Trophoblast cell (in vitro differentiated cells and primary cell): ENCODE data around the gene PARVB.

ENCODE experiments used
- DNase-seq, 2 donors: peaks; one replicate each; pipeline ENCODE4 v3.0.0-alpha.2; 2016
- H2AFZ ChIP-seq: 2 replicates; pipeline ENCODE4 v1.6.1; 2013; ENCODE audit warnings: low read length, moderate library complexity, mild to moderate bottlenecking; ENCODE audit not compliant: insufficient read depth, poor library complexity
- H2AK5ac ChIP-seq: 2 replicates; pipeline ENCODE4 v1.6.1; 2013; ENCODE audit warnings: mild to moderate bottlenecking, low read length
- H2BK120ac ChIP-seq: 2 replicates; pipeline ENCODE4 v1.6.1; 2013; ENCODE audit warnings: low read length, mild to moderate bottlenecking, moderate library complexity; ENCODE audit not compliant: insufficient read depth, poor library complexity
- H2BK12ac ChIP-seq: 2 replicates; pipeline ENCODE4 v1.6.1; 2013; ENCODE audit warnings: mild to moderate bottlenecking, low read length, moderate library complexity
- H2BK5ac ChIP-seq: 2 replicates; pipeline ENCODE4 v1.6.1; 2013; ENCODE audit warnings: low read length, low read depth, moderate library complexity, mild to moderate bottlenecking; ENCODE audit not compliant: poor library complexity
- H3K14ac ChIP-seq: 2 replicates; pipeline ENCODE4 v1.6.1; 2013; ENCODE audit warnings: mild to moderate bottlenecking, low read length
- H3K18ac ChIP-seq: 2 replicates; pipeline ENCODE4 v1.6.1; 2013; ENCODE audit warnings: mild to moderate bottlenecking, low read length
- H3K23ac ChIP-seq: 2 replicates; pipeline ENCODE4 v1.6.1; 2013; ENCODE audit warnings: low read length
- H3K27ac ChIP-seq: 2 replicates; pipeline ENCODE4 v1.5.1; 2013; ENCODE audit warnings: low read depth, mild to moderate bottlenecking, inconsistent platforms, low read length, moderate library complexity
- H3K27me3 ChIP-seq: 2 replicates; pipeline ENCODE4 v1.6.1; 2013; ENCODE audit warnings: inconsistent platforms, mild to moderate bottlenecking, low read length, moderate library complexity; ENCODE audit not compliant: insufficient read depth
- H3K36me3 ChIP-seq, 2 experiments: 1 replicate in 1 of 2; 2 replicates in 1 of 2; pipeline ENCODE4 v1.6.1; 2013; ENCODE audit warnings: low read length in 2 of 2, mild to moderate bottlenecking in 2 of 2, moderate library complexity in 1 of 2; ENCODE audit not compliant: insufficient read depth in 2 of 2, control insufficient read depth in 1 of 2
- H3K4ac ChIP-seq: 2 replicates; pipeline ENCODE4 v1.6.1; 2013; ENCODE audit warnings: low read depth, mild to moderate bottlenecking, low read length, moderate library complexity
- H3K4me1 ChIP-seq, 2 experiments: 1 replicate in 1 of 2; 2 replicates in 1 of 2; pipeline ENCODE4 v1.6.1; 2013; ENCODE audit warnings: low read length in 2 of 2, mild to moderate bottlenecking in 2 of 2, moderate library complexity in 1 of 2; ENCODE audit not compliant: insufficient read depth in 2 of 2, control insufficient read depth in 1 of 2
- H3K4me2 ChIP-seq: 2 replicates; pipeline ENCODE4 v1.6.1; 2013; ENCODE audit warnings: inconsistent platforms, mild to moderate bottlenecking, low read length, moderate library complexity
- H3K4me3 ChIP-seq: 2 replicates; pipeline ENCODE4 v1.5.1; 2013; ENCODE audit warnings: mild to moderate bottlenecking, low read depth, low read length, inconsistent platforms
- H3K79me1 ChIP-seq: one replicate; pipeline ENCODE4 v1.6.1; 2013; ENCODE audit warnings: low read length
- H3K79me2 ChIP-seq: 2 replicates; pipeline ENCODE4 v1.6.1; 2013; ENCODE audit warnings: low read length, mild to moderate bottlenecking; ENCODE audit not compliant: control insufficient read depth, insufficient read depth, poor library complexity
- H3K9ac ChIP-seq: 2 replicates; pipeline ENCODE4 v1.6.1; 2013; ENCODE audit warnings: mild to moderate bottlenecking, low read length
- H3K9me3 ChIP-seq: 2 replicates; pipeline ENCODE4 v1.6.1; 2013; ENCODE audit warnings: low read depth, mild to moderate bottlenecking, control low read depth, inconsistent platforms, low read length; ENCODE audit not compliant: insufficient read depth
- H4K12ac ChIP-seq: 2 replicates; pipeline ENCODE4 v1.6.1; 2013; ENCODE audit warnings: low read depth, mild to moderate bottlenecking, low read length, moderate library complexity
- H4K8ac ChIP-seq: 2 replicates; pipeline ENCODE4 v1.6.1; 2013; ENCODE audit warnings: low read depth, mild to moderate bottlenecking, low read length, moderate library complexity
- H4K91ac ChIP-seq: one replicate; pipeline ENCODE4 v1.6.1; 2013; ENCODE audit warnings: low read depth, mild to moderate bottlenecking, low read length, moderate library complexity
- WGBS: extraction: QIAGEN DNeasy Blood & Tissue Kit; methylation state at CpG from one replicate; pipeline ENCODE4 v1.1.7; 2013; ENCODE audit warnings: missing lambda C conversion rate; ENCODE audit not compliant: insufficient read length, insufficient coverage; ENCODE audit errors: extremely low coverage; 5-methylcytosine and 5-hydroxymethylcytosine counted together

The PARVB gene

DNA sequence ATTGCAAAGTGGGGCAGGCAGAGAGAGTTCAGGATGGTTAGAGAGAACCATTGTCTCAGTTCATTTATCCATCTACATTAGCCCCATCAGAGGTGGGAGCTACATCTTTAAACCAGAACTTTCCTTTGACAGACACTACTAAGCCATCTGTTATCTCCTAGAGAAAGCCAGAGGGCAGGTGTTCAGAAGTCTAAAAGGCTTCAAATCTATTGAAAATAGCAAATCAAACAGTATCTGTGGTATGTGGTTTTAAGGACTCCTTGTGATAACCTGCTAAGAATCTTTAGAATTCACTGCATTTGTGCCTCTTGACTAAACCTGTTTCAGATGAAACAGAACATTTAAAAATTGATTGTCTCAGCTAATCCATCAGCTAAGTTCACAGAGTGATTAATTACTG is 112.7 kb downstream of the PARVB start:
- H3K18ac ChIP-seq = no peak overlapping the region
- no peak overlapping the region for H3K4me3 ChIP-seq
- no peak overlapping the region for H3K9ac ChIP-seq
- H2AK5ac ChIP-seq = no peak overlapping the region
- no peak overlapping the region for H2AFZ ChIP-seq
- no peak overlapping the region for H3K23ac ChIP-seq
- no peak overlapping the region for H3K14ac ChIP-seq
- no peak for DNase-seq
- H4K12ac ChIP-seq = no peak overlapping the region
- H2BK120ac ChIP-seq = no peak overlapping the region
- no peak overlapping the region for H2BK12ac ChIP-seq
- no peak overlapping the region for H4K8ac ChIP-seq
- H4K91ac ChIP-seq = no peak overlapping the region
- no peaks in the 10 kb centered on the region for H3K36me3 ChIP-seq
- H3K9me3 ChIP-seq = peaks cover 13% of the 10 kb centered on the region
- no peaks in the 10 kb centered on the region for H3K79me1 ChIP-seq
- H3K4me2 ChIP-seq = no peak overlapping the region
- H3K4ac ChIP-seq = no peak overlapping the region
- H3K27me3 ChIP-seq = no peaks in the 10 kb centered on the region
- H3K4me1 ChIP-seq = no peaks in the 10 kb centered on the region
- H3K79me2 ChIP-seq = no peaks in the 10 kb centered on the region
- H3K27ac ChIP-seq = no peak overlapping the region
- no peak overlapping the region for H2BK5ac ChIP-seq

DNA sequence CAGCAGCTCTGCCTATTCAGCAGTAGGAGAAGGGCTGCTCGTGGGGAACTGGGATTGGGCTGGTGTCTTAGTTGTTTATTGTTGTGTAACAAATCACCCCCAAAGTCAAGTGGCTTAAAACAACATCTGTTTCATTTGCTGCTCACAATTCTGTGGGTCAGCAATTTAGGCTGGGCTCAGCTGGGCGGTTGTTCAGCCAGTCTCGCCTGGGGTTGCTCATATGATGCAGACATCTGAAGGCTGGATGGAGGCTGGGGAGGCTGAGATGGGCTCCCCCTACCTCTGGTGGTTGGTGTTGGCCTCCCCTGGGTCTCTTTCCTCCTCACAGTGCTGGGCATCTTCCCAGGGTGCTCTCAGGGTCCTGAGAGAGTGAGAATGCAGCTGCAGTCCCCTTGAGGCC is 113.3 kb downstream of the PARVB start:
- DNase-seq = no peak
- Histone ChIP-seq H4K12ac (no peak overlapping the region), H3K36me3 (no peaks in the 10 kb centered on the region), H3K9me3 (peaks cover 13% of the 10 kb centered on the region), H3K4ac (no peak overlapping the region), H3K27ac (no peak overlapping the region), H3K27me3 (no peaks in the 10 kb centered on the region), H4K8ac (no peak overlapping the region), H3K9ac (no peak overlapping the region), H4K91ac (no peak overlapping the region), H3K79me2 (no peaks in the 10 kb centered on the region), H3K4me3 (no peak overlapping the region), H2BK12ac (no peak overlapping the region), H3K23ac (no peak overlapping the region), H3K14ac (no peak overlapping the region), H3K4me1 (no peaks in the 10 kb centered on the region), H2AK5ac (no peak overlapping the region), H3K79me1 (no peaks in the 10 kb centered on the region), H2BK5ac (no peak overlapping the region), H2AFZ (no peak overlapping the region), H3K18ac (no peak overlapping the region), H3K4me2 (no peak overlapping the region), H2BK120ac (no peak overlapping the region)
- WGBS = no CpG with 5 or more reads among the region's 3 CpGs

DNA sequence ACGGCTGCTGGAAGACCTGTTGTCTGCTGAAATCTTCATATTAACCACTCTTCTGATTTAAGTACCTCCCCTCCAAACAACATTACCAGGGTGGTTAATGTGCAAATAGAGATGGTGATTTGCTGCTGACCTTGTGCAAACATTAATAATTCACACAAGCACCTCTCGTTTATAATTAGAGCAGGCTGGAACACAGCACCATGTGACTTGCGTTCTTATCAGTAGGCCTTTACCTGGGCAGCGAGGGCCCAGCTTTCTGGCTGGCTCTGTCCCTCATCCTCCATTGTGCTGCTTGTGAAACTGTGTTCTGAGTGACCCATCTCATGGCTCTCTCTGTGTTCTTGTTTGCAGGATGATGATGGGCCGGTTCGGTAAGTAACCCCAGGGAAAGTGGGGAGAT is 115.7 kb downstream of the PARVB start:
- DNase-seq = no peak
- Histone ChIP-seq H2BK5ac (no peak overlapping the region), H3K4ac (no peak overlapping the region), H4K8ac (no peak overlapping the region), H3K14ac (no peak overlapping the region), H3K9me3 (peaks cover 13% of the 10 kb centered on the region), H3K4me3 (no peak overlapping the region), H3K36me3 (no peaks in the 10 kb centered on the region), H3K4me2 (no peak overlapping the region), H3K27ac (no peak overlapping the region), H3K79me1 (no peaks in the 10 kb centered on the region), H3K9ac (no peak overlapping the region), H3K18ac (no peak overlapping the region), H3K27me3 (no peaks in the 10 kb centered on the region), H4K12ac (no peak overlapping the region), H4K91ac (no peak overlapping the region), H3K23ac (no peak overlapping the region), H2BK120ac (no peak overlapping the region), H2BK12ac (no peak overlapping the region), H2AK5ac (no peak overlapping the region), H3K79me2 (no peaks in the 10 kb centered on the region), H3K4me1 (no peaks in the 10 kb centered on the region), H2AFZ (no peak overlapping the region)
- no CpG with 5 or more reads among the region's 6 CpGs for WGBS

DNA sequence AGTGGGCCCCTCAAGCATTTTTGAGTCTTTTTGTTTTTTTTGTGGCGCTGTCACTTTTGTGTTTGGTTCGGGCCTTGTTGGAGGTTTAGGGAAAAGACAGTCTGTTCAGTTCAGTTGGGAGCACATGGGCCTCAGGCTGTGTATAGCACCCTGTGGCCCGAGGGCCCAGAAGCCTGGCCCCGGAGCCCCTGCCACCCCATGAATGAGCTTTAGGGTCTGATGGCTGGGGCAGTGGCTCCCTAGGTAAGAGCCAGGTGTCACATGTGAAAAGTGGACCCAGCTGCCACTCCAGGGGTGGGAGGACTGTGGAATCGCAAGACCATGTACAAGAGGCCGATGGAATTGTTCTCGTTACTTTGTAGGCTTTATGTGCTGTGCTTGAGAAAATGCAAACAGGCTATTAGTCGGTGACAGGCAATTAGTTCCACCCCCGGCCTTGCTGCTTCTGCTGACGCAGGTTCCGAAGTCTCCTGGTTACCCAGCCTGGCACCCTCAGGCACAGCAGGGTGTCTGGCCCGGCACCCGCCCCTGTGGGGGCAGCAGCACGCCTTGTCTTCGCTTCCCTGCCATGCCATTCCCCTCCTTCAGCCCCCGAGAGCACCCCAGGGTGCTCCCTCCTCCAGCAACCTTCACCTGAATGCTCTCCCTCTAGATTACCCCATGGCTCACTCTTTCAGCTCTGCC is 118.5 kb downstream of the PARVB start:
- no peak overlapping the region for H2AK5ac ChIP-seq
- peaks cover 13% of the 10 kb centered on the region for H3K9me3 ChIP-seq
- H2BK120ac ChIP-seq = no peak overlapping the region
- DNase-seq = no peak
- no peak overlapping the region for H3K18ac ChIP-seq
- H3K4me1 ChIP-seq = no peaks in the 10 kb centered on the region
- no peak overlapping the region for H3K9ac ChIP-seq
- no peaks in the 10 kb centered on the region for H3K79me2 ChIP-seq
- no peak overlapping the region for H2BK12ac ChIP-seq
- no peak overlapping the region for H3K4me2 ChIP-seq
- H3K14ac ChIP-seq = no peak overlapping the region
- H3K27me3 ChIP-seq = peaks cover 5% of the 10 kb centered on the region
- no peaks in the 10 kb centered on the region for H3K79me1 ChIP-seq
- H4K8ac ChIP-seq = no peak overlapping the region
- no peaks in the 10 kb centered on the region for H3K36me3 ChIP-seq
- no peak overlapping the region for H3K4ac ChIP-seq
- no CpG with 5 or more reads among the region's 16 CpGs for WGBS
- no peak overlapping the region for H2AFZ ChIP-seq
- no peak overlapping the region for H3K4me3 ChIP-seq
- no peak overlapping the region for H2BK5ac ChIP-seq
- no peak overlapping the region for H3K23ac ChIP-seq
- H4K12ac ChIP-seq = no peak overlapping the region
- H3K27ac ChIP-seq = no peak overlapping the region
- H4K91ac ChIP-seq = no peak overlapping the region
